ENCODE data around the gene KRTAP21-3. TPM values are rescaled to one million over a fixed set of nuclear protein-coding genes. Genes with fewer than 3 reads are reported as not detected.

KRTAP21-3 gene
- total RNA-seq, 1 donor from 2014 or later, result not detected

DNA sequence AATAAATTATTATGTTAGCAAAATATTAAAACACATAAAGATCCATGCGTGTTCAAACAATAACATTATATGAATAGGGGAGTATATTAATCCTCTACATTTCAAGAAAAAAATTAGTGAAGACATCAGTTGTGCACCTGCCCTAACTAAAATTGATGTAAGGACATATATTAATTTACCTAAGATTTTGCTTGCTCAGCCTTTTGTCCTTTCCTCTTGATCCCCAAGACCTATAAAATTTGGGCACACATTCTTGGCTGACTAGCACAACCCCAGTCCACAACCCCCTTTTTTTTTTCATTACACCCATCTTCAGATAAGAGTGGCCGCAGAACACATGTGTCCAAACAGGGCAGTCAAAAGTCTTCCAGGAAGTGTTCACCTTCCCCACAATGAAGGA is 21.9 kb upstream of the KRTAP21-3 start:
- Histone ChIP-seq H3K27ac (no peak overlapping the region), H3K27me3 (no peaks in the 10 kb centered on the region), H3K9me3 (no peaks in the 10 kb centered on the region), H3K36me3 (no peaks in the 10 kb centered on the region), H3K4me1 (no peaks in the 10 kb centered on the region), H3K4me3 (no peak overlapping the region)
- TF ChIP-seq CTCF (IDR thresholded peaks at IDR 0.05) (no peak), POLR2A (IDR thresholded peaks at IDR 0.05) (no peak), POLR2AphosphoS5 (IDR thresholded peaks at IDR 0.05; ENCODE audit: insufficient read depth in 1 of 2, low read depth in 1 of 2) (no peak)
- intact Hi-C loops (cut with DNase I), result no loop called here
- no peak for DNase-seq (ENCODE audit: extremely low spot score in 2 of 2)

DNA sequence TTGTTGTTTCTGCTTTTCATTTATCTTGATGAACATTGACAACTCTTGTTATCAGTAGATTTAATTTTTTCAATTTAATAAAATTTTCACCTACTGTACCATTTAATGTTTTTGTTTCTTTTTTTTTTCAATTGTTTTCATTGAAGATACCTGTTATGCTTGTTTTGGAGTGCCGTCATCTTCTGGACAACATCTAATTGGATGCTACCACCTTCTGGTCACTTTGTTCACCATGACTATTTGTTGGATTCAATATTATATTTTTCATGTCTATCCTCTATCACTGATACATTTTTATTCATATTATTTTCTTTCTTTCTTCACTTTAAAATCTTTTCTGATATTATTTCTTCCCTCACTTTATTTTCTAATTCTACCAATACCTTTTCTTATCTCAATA is 14.4 kb upstream of the KRTAP21-3 start:
- Histone ChIP-seq H3K4me1 (no peaks in the 10 kb centered on the region), H3K27me3 (no peaks in the 10 kb centered on the region), H3K27ac (no peak overlapping the region), H3K36me3 (no peaks in the 10 kb centered on the region), H3K4me3 (no peak overlapping the region), H3K9me3 (no peaks in the 10 kb centered on the region)
- DNase-seq (ENCODE audit: extremely low spot score in 2 of 2), result no peak
- intact Hi-C loops (cut with DNase I), result no loop called here
- no peak for TF ChIP-seq POLR2A (IDR thresholded peaks at IDR 0.05)
- no peak for TF ChIP-seq POLR2AphosphoS5 (IDR thresholded peaks at IDR 0.05; ENCODE audit: insufficient read depth in 1 of 2, low read depth in 1 of 2)
- TF ChIP-seq CTCF (IDR thresholded peaks at IDR 0.05), result no peak

DNA sequence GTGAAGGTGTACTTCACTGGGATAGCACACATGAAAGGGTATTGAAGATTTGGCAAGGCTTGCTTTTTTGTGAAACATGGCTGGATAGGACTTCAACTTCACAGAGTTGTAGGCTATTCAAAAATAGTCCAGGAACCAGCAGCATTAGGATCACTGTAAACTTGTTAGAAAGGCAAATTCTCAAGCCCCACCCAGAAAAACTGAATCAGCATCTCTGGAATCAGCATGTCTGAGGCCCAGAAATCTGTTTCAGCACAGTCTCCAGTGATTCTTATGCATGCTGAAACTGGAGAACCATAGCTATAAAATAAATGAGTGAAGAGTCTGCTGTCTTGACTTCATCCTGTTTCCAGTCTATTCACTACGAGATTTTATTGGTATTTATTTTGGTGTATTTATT is 8.1 kb upstream of the KRTAP21-3 start:
- intact Hi-C loops (cut with DNase I), result no loop called here
- no peaks in the 10 kb centered on the region for H3K36me3 ChIP-seq
- TF ChIP-seq CTCF (IDR thresholded peaks at IDR 0.05) (no peak), POLR2A (IDR thresholded peaks at IDR 0.05) (no peak), POLR2AphosphoS5 (IDR thresholded peaks at IDR 0.05; ENCODE audit: insufficient read depth in 1 of 2, low read depth in 1 of 2) (no peak)

DNA sequence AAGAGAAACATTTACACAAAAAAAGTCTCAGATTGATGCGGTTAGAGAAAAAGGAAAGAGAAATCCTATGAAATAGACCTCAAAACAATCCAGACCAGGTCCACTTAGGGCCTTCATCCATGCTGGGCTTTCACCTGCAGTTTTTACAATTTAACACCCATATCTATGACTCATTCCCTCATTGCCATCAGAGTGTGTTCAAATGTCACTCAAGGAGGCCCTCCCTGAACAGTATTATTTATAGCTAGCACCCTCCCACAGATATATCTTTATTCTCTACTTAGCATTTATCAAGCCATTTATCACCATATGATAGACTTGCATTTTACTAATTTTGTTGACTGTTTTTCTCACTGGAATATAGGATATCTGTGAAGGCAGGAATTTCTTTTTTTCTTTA is 824 bp upstream of the KRTAP21-3 start:
- Histone ChIP-seq H3K9me3 (no peaks in the 10 kb centered on the region), H3K4me3 (no peak overlapping the region), H3K27ac (no peak overlapping the region), H3K36me3 (no peaks in the 10 kb centered on the region), H3K27me3 (no peaks in the 10 kb centered on the region), H3K4me1 (no peaks in the 10 kb centered on the region)
- TF ChIP-seq CTCF (IDR thresholded peaks at IDR 0.05) (no peak), POLR2AphosphoS5 (IDR thresholded peaks at IDR 0.05; ENCODE audit: insufficient read depth in 1 of 2, low read depth in 1 of 2) (no peak), POLR2A (IDR thresholded peaks at IDR 0.05) (no peak)
- intact Hi-C loops (cut with DNase I), result no loop called here
- DNase-seq (ENCODE audit: extremely low spot score in 2 of 2), result no peak

More for the DNA sequence above, 8.1 kb upstream of the KRTAP21-3 start:
- H3K4me1 ChIP-seq, result no peaks in the 10 kb centered on the region
- DNase-seq (ENCODE audit: extremely low spot score in 2 of 2), result no peak
- no peak overlapping the region for H3K4me3 ChIP-seq
- H3K27ac ChIP-seq, result no peak overlapping the region
- no peaks in the 10 kb centered on the region for H3K9me3 ChIP-seq
- H3K27me3 ChIP-seq, result no peaks in the 10 kb centered on the region

GRCh38 chr21:30717105-30717504 is 1.5 kb downstream of the KRTAP21-3 start:
- DNase-seq (ENCODE audit: extremely low spot score in 2 of 2), result no peak
- Histone ChIP-seq H3K9me3 (no peaks in the 10 kb centered on the region), H3K4me1 (no peaks in the 10 kb centered on the region), H3K27ac (no peak overlapping the region), H3K4me3 (no peak overlapping the region), H3K36me3 (no peaks in the 10 kb centered on the region), H3K27me3 (no peaks in the 10 kb centered on the region)
- intact Hi-C loops (cut with DNase I), result no loop called here
- TF ChIP-seq POLR2A (IDR thresholded peaks at IDR 0.05) (no peak), CTCF (IDR thresholded peaks at IDR 0.05) (no peak), POLR2AphosphoS5 (IDR thresholded peaks at IDR 0.05; ENCODE audit: insufficient read depth in 1 of 2, low read depth in 1 of 2) (no peak)
